ENCODE measurements around the gene BCL2L1.

The BCL2L1 gene

DNA sequence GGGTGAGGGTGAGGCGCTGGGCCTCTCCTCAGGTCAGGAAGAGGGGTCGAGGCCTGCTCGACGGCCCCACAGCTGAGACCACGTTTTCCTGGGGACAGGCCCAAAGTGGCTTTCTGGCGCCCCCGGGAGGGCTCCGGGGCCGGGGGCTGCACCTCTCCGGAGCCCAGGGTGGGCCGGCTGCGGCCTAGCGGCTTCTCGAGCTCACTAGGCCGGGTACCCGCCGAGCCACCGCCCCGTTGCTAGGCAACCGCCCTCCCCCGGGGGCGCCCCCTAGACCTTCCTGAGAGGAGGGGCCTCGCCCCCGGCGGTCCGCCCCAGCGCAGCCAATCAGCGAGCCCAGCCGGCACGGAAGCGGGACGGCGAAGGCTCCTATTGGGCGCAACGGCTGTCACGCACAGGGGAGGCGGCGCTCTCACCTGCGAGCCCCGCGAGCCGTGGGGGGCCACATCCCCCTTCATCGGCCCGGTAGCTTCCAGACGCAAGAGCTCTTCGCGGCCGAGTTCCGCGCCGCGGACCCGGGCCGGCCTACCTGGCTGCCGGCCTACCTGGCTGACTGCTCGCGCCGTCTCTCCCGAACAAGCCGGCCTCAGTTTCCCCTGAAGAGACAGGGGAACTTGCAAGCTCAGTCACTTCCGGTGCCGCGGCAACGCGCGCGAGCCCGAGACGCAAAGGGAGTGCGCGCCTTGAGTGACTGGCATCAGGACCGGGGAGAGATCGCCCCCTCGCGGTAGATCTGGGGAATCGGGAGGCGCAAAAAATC lies 831 bp upstream of the BCL2L1 start:
- peak; percentile 96 to 98 (median 96) for DNase-seq (ENCODE audit: low read depth in 3 of 3)

DNA sequence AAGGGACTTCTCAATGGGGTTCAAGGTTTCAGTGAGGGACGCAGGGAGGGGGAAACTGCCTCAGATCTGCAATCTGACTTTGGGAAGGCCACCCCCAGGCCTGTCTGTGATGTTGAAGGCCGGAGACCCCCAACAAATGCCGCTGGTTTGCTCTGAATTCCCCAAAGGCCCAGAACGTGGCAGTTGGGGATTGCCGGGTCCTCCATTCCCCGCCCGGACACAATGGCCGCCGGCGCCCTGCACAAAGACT lies 326 bp upstream of the BCL2L1 start:
- DNase-seq (ENCODE audit: low read depth in 3 of 3) = peak in 1 of 3 donors; percentile 48

DNA sequence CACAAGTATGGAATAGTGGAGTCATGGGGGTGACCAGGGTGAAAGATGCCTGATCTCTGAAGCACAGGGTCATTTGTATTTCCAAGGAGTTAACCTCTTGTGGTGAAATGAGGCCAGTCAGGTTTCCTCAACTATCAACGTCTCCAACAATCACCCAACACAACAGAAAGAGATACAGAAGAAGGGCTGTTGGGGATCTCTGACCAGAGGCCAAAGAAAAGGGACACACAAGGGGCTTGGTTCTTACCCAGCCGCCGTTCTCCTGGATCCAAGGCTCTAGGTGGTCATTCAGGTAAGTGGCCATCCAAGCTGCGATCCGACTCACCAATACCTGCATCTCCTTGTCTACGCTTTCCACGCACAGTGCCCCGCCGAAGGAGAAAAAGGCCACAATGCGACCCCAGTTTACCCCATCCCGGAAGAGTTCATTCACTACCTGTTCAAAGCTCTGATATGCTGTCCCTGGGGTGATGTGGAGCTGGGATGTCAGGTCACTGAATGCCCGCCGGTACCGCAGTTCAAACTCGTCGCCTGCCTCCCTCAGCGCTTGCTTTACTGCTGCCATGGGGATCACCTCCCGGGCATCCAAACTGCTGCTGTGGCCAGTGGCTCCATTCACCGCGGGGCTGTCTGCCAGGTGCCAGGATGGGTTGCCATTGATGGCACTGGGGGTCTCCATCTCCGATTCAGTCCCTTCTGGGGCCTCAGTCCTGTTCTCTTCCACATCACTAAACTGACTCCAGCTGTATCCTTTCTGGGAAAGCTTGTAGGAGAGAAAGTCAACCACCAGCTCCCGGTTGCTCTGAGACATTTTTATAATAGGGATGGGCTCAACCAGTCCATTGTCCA lies 1.0 kb downstream of the BCL2L1 start:
- DNase-seq (ENCODE audit: low read depth in 3 of 3) = no peak

DNA sequence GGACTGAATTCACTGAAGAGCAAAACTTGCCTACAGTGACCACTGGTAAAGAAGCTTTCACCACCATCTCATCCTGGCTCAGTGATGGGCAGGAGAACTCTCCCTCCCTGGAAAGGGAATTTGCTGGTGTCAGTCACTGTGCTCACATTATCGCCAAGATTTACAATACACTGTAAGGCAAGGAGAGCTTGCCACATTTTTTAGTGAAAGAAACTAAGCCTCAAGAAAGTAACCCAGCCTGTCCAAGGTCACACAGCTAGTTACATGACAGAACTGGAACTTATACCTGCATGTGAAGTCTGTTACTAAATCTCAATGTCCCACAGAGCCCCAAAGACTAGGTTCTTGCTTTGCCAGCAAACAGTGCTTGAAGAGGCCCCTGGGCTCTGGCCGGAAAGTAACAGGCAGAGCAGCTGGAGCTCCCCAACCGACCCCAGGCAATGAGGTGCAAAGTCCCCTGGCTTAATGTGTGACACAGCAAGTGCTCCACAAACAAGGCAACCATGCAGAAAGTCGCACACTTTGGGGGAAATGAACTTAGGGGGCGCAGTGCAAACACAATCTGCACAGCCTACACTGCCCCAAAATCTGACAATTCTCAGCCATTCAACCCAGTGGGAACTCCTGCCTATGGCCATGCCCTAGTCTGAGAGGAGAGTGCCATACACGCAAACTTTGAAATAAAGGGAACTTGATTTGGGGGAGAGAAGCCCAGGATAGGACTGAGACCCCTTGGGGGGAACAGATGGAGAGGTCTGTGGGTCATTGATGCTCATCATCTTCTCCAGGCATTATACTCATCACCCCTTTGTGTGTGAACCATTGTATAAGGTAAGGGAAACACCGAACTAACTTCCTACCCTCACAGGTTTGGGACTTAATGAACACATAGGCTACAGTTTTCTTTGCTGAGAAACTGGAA lies 1.9 kb downstream of the BCL2L1 start:
- no peak for DNase-seq (ENCODE audit: low read depth in 3 of 3)

DNA sequence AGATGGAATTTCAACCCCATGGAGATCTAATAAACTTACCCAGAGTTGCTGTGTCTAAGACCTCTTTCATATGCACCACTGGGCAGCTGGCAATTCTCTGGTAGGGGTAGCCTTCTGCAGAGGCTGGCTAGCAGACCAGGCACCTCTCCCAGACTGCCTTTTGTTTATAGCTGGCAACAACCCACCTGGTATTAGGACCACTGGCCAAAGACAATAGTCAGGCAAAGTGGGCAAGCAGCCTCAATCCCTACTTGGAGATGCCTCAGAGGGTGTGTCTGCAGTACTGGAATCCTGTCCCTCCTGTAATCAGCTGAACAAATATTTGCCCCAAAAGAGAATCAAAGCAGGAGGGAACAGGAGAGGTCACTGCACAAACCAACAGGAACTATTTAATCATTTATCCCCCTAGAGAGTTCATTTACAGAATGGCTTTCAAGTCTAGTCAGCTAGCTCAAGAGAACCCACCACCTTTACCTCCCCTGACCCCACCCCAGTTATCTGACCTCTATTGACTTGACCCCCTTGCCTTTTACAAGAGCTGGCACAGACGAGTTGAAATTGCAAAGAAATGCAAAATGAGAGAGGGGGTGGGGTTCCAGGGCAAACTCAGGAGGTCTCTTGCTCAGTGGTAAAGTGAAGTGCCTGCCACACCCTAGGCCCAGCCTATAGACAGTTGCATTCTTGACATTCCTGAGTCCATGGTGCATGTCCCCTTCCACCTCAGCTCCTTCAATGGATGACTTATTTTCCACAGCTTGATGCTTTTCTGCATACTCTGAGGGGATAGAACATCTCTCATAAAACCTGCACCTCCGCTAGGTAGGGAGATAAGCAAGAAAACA lies 2.8 kb downstream of the BCL2L1 start:
- no peak for DNase-seq (ENCODE audit: low read depth in 3 of 3)

DNA sequence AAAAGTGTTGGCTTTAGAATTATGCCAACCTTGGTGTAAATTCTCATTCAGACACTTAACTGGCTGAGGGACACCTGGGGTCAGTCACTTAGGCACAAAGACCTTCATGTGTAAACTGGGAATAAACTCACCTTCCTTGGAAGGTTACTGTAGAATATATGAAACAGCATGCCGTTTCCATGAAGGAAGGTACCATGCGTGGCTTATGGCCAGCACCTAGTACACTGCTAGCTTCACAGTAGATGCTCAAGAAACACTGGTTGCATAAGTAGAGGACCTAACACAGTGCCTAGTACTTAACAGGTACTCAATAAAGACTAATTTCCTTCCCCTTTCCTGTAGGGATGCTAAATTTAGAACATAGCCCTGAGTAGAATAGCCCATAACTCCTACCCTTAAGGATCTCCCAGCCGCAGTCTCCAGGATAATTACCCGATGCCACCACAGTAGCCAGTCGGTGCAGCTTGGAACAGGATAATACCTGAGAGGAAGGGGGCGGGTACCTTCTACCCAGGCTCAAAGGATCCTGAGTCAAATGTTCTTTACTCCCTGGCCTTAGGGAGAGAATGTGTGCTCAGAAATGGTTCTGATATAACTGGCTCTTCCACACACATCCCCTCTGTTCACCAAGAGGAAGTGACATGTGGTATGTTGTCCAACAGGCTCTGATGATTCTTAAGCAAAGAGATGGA lies 3.6 kb downstream of the BCL2L1 start:
- no peak for DNase-seq (ENCODE audit: low read depth in 3 of 3)

DNA sequence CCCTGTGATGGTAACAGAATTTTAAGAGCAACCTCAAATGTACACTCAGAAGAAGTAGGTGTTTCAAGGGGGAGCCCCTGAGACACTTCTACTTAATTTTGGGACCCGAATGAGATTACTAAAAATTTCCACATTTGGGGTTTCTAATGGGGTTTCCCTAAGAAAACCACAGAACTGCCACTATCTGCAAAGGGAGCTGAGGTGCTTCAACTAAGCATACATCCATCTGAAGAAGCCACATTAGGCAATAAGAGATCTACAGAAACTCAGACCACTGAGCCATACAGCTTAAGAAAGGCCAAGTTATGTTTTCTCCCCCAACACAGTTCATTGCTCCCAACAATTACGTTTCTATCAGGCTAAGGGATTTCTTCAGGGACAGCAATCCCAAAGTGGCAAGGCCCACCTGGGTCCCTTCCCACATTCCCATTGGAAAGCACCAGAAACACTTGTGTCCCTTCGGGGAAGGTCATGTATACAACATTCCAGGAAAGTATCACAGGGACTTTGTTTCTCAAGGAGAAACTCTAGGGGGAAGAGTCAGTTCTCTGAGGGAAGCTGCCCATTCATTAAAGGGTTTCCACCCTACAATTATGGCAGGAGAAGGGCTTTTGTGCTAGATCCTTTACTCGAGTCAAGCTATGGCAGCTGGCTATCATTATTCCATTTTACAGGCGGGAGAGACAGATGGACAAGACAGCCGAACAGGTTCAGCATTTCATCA lies 5.0 kb downstream of the BCL2L1 start:
- no peak for DNase-seq (ENCODE audit: low read depth in 3 of 3)

DNA sequence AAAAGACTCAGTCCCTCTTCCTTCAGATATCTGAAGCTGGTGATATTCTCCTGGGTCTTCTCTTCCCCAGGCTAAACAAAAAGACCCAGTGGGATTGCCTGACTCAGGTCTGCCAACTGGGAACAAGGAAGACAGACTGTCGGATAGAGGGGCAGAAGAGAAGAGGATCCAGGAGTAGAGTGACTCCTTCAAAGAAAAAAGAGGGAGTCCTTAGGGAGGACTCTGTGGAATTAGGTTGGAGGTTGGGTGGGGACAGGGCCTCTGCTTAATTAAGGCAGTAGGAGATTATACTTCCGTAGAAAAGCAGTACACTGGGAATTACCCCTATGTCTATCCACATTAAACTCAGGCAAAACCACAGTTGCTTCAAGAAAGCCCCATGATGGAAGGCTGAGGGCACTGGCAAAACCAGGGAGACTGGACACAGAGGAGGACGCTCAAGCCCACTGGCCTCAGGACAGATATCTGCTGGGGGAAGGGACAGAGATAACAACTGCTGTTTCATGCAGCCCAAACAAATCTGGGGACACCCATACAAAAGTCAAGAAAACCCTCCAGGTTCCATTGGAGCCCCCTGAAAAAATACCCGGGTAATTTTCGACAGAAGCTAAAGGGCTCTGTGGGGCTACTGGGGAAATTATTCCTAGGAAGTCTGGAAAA lies 5.7 kb downstream of the BCL2L1 start:
- DNase-seq (ENCODE audit: low read depth in 3 of 3) = no peak

DNA sequence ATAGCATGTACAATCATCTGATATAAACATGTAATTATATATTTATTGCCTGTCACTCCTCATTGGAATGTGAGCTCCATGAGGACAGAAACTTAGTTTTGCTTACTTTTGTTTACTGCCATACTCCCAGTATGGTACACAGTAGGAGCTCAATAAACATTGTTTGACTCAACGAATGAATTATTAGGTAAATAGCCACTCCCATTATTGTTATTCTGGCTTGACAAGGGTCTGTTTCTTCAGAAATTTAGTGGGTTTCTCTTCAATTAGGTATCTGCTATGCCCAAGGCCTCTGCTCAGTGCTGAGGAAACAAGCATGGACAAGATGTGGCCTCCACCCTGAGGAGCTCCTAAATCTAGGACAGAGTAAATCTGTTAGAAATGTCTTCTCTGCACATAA lies 6.3 kb downstream of the BCL2L1 start:
- DNase-seq (ENCODE audit: low read depth in 3 of 3) = no peak

DNA sequence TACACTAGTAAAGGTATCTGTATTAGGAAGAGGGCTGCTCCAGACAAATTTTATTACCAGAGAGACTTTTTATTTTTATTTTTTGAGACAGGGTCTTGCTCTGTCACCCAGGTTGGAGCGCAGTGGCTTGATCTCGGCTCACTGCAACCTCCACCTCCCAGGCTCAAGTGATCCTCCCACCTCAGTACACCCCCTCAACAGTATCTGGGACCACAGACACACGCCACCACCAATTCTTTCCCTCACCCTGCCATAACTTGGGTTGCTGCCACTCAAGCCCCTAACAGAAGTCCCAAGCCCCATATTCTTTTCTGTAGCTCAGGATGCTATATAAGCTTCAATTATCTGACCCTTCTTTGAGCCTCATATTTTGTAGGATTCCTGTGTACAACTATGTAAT lies 6.9 kb downstream of the BCL2L1 start:
- DNase-seq (ENCODE audit: low read depth in 3 of 3) = no peak

DNA sequence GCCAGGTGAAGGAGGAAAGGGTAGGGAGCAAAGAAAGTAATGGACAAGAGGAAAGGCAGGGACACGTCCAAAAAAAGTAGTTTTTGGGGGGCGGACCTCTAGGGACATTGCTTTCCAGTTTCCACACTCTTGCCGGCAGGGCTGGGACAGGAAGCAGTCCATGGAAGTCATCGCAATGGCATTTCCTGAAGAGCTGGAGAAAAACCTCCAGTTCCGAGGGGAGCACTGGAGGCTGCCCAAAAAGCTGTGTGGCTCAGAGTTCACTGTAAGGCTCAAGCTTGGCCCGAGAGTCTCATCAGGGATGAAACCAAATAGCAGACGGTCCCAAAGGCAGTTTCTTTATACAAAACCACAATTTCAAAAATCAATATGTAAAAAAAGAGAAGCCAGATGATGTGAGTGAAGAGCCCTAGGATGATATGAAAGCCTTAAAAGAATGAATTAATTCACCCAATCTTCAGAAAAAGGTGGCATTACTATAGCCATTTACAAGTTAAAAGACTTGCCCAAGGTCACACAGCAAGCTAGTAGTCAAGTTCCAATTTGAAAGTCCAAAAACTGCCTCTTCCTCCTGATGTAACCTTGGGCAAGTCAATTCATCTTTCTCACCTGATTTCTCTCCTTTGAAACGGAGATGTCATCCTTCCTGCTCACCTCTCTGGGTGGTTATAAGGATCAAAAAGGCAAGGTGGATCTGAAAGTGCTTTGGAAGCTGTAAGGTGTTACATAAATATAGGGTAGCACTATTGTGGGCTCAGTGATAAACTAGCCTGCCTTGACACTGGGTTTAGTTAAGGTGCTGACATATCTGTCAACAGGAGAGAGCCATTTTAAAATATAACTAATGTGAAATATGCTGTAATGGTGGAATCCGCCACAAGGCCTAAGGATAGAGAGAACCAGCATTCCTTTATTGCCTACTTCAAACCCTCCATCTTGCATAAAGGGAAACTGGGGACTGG lies 9.1 kb downstream of the BCL2L1 start:
- no peak for DNase-seq (ENCODE audit: low read depth in 3 of 3)

DNA sequence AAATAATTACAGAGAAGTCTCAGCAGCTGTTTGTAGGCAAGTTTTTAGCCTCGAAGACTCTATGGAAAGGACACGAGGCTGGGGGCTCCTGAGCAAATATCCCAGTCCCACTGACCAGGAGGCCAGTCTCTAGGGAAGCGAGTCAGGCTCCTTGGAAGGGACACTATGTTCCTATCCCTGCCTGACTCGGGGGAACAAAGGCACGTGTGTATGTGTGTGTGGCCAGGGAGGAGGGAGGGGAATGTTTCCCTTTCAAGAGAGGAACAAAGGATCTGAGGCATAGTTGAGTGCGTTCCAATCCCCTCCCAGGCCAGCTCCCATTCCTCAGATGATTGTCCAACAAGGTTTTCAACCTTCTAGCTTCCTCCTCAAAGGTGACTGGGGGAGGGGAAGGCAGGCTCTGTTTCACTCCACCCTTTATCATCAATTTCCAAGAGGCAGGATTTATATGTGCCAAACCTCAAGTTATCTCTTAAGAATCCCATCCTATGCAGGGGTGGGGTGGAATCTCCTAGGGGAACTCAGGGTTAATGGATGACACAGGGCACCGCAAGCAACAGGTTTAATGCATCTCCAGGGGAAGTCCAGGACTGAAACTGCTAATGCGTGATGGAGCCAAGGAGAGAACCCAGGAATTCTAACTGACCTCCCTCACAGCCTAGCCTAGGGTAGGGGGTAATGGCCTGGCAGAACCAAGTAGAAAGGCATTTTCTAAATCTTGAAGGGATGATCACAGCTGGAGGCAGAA lies 9.9 kb downstream of the BCL2L1 start:
- DNase-seq (ENCODE audit: low read depth in 3 of 3) = no peak

DNA sequence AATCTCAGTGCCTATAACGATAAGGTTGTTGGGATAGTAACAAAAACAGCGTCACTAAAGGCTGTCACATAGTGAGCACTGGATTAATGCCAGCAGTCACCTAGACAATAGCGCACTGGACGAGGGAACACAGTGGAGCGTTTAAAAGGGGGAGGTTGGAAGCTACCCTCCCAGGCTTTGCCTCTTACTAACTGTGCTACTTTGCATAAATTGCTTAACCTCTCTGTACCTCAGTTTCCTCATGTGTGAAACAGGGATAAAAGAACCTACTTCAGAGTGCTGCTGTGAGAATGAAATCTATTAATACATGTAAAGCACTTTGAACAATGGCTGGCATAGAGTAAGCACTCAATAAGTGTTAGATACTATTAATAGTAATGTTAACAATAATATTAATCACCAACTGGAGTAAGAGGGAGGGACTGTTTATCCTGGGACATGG lies 10.5 kb downstream of the BCL2L1 start:
- no peak for DNase-seq (ENCODE audit: low read depth in 3 of 3)

DNA sequence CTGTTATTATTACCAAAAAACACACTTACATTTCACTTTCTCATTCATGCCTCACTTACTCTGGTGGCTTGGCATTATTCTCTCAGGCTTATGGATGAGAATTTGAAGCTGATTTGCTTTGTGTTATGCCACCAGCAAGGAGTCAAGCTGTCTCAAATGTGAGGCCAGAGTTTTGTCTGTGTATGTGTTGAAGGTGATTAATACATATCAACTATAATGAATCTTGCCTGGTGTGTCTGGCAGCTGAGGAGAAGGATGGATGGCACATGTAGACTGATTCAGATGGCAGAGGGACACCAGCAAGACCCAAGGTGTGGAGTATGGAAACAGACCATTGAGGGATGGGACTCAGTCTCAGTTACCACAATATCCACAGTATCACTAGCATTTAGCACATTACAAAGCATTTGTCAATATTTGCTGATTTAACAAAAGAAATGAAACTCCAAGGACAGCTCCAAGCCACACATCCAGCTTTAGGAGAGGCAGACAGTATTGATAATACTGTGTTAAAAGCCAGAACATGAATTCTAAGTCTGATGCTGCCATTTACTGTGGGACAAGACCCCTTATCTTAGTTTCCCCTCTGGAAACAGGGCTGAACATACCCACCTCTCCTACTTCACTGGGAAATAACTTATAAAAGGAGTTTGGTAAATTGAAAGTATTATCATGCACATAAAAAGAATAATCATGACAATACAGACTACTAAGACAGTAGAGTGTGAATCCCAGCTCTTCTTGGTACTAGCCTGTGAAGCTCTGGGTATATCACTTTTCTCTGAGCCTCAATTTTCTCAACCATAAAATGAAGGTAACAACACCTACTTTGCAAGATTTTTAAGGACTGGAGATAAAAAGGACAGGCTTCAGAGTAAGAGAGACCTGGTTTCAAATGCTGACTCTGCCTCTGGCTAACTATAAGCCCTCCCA lies 11.2 kb downstream of the BCL2L1 start:
- DNase-seq (ENCODE audit: low read depth in 3 of 3) = no peak

DNA sequence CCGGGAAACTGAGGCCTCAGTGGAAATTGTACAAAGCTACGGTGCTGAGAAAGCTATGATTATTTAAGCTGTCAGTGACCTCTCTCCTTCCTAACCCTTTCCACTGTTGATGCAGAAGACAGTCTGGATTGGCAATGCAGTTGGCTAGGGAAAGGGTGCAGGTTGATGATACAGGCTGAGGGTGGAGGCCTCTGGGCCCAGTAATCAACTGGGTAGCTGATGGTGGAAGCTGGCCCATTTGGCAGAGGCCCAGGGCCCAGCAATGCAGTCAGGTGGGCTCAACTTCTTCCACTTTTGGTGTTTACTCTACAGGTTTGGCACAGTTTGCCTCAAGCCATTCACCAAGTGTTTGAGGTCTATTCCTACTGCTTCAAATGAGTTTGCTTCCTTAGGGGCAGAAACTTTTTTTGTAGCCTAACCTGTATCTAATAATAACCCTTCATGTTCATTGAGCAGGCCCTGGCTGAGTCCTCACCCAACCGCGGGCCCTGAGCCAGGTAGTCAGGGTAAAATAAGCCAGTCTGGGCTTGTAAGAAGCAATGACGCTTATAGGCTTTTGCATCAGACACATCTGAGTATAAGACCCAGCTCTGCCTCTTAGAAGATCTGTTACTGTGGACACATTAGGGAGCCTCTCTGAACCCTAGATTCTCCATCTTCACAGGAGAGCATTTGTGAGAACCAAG lies 12.1 kb downstream of the BCL2L1 start:
- no peak for DNase-seq (ENCODE audit: low read depth in 3 of 3)

DNA sequence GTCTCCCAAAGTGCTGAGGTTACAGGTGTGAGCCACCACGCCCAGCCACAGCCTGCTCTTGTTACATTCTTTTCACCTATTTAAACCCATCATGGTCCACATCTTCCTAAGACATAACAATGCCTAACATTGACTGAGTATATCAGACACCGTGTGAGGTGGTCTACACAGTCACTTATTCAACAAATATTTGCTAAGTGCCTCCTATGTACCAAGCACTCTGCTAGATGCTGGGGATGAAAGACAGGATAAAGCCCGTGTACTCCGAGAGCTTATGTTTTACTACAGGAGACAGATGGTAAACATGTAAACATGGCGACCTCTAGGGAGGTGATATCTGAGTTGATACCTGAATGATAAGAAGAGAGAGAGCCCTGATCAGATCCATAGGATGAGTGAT lies 12.7 kb downstream of the BCL2L1 start:
- no peak for DNase-seq (ENCODE audit: low read depth in 3 of 3)

Data from stimulated activated CD4-positive, alpha-beta T cell treated with anti-CD3 and anti-CD28 coated beads, TNF-alpha, amount 100 ng/mL, for 48 hours (primary cell).